MM.1S (cell line): ENCODE data around the gene FOXN3.

ENCODE experiments used
- DNase-seq: peaks from one replicate; pipeline ENCODE4 v3.0.0-alpha.2; 2015
- H2AFZ ChIP-seq: fragments of 300-600 bp; sonication (generic); 2 replicates; pipeline ENCODE4 v1.6.0; 2016; ENCODE audit warnings: antibody characterized with exemption, low read length
- H3F3A ChIP-seq: fragments of 300-600 bp; sonication (generic); 2 replicates; pipeline ENCODE4 v1.6.1; 2016; ENCODE audit warnings: mild to moderate bottlenecking, antibody characterized with exemption, low read length, moderate library complexity, mixed read lengths; ENCODE audit not compliant: insufficient read depth
- H3K27ac ChIP-seq: fragments of 300-600 bp; sonication (generic); 2 replicates; pipeline ENCODE4 v1.5.1; 2016; ENCODE audit warnings: mild to moderate bottlenecking, low read length
- H3K27me3 ChIP-seq: fragments of 300-600 bp; sonication (generic); replicated peaks from 2 replicates; pipeline ENCODE4 v1.6.0; 2016; ENCODE audit warnings: low read length; ENCODE audit not compliant: insufficient read depth
- H3K36me3 ChIP-seq: fragments of 300-600 bp; sonication (generic); replicated peaks from 2 replicates; pipeline ENCODE4 v1.6.1; 2016; ENCODE audit warnings: mild to moderate bottlenecking, low read length, mixed read lengths; ENCODE audit not compliant: insufficient read depth
- H3K4me1 ChIP-seq: fragments of 300-600 bp; sonication (generic); 2 replicates; pipeline ENCODE4 v1.6.1; 2016; ENCODE audit warnings: low read length, mixed read lengths
- H3K4me2 ChIP-seq: fragments of 300-600 bp; sonication (generic); 2 replicates; pipeline ENCODE4 v1.6.0; 2016; ENCODE audit warnings: low read depth, low read length
- H3K4me3 ChIP-seq: fragments of 300-600 bp; sonication (generic); 2 replicates; pipeline ENCODE4 v1.5.1; 2016; ENCODE audit warnings: low read length, mixed read lengths
- H3K79me2 ChIP-seq: fragments of 300-600 bp; sonication (generic); 2 replicates; pipeline ENCODE4 v1.6.1; 2016; ENCODE audit warnings: mixed run types, low read length, mixed read lengths
- H3K9ac ChIP-seq: fragments of 300-600 bp; sonication (generic); 2 replicates; pipeline ENCODE4 v1.6.1; 2016; ENCODE audit warnings: low read length, mixed read lengths
- H3K9me2 ChIP-seq: fragments of 300-600 bp; sonication (generic); replicated peaks from 2 replicates; pipeline ENCODE4 v1.6.1; 2016; ENCODE audit warnings: mild to moderate bottlenecking, low read length, mixed read lengths; ENCODE audit not compliant: insufficient read depth
- H3K9me3 ChIP-seq: fragments of 300-600 bp; sonication (generic); replicated peaks from 2 replicates; pipeline ENCODE4 v1.6.1; 2016; ENCODE audit warnings: mild to moderate bottlenecking, low read length, mixed read lengths; ENCODE audit not compliant: insufficient read depth
- H4K20me1 ChIP-seq: fragments of 300-600 bp; sonication (generic); 2 replicates; pipeline ENCODE4 v1.6.1; 2016; ENCODE audit warnings: mild to moderate bottlenecking, low read length, moderate library complexity, mixed read lengths; ENCODE audit not compliant: insufficient read depth
- EZH2 ChIP-seq: fragments of 300-600 bp; sonication (generic); optimal IDR thresholded peaks from 2 replicates; pipeline ENCODE3; 2017; ENCODE audit warnings: low read depth, mild to moderate bottlenecking, antibody characterized with exemption, low read length, mixed read lengths
- EZH2phosphoT487 ChIP-seq: fragments of 300-600 bp; sonication (generic); IDR thresholded peaks from 2 replicates; pipeline ENCODE4 v1.6.1; 2018; ENCODE audit warnings: antibody characterized with exemption, low read length
- TF ChIP-seq, protein P1 (sequence below): fragments of 300-600 bp; sonication (generic); IDR thresholded peaks from 2 replicates; pipeline ENCODE4 v1.5.1; 2016; ENCODE audit warnings: antibody characterized with exemption, low read length, mixed read lengths

The FOXN3 gene

DNA sequence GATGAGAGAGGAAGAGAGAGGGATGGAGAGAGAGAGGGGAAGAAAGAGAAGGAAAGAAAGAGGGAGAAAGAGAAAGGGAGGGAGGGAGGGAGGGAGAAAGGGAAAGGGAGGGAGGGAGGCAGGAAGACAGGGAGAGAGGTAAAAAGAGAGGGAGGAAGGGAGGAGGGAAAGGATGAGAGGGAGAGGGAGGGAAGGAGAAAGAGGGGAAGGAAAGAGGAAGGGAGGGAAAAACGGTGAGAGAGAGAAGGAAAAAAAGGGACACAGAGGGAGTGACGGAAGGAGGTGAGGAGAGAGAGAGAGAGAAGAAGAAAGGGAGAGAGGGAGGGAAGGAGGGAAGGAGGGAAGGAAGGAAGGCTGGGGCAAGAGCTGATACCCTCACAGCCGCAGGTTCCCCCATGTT is 56.8 kb downstream of the FOXN3 start:
- H3K4me1 ChIP-seq: no peaks in the 10 kb centered on the region
- no peaks in the 10 kb centered on the region for H3K9me2 ChIP-seq
- H3K4me2 ChIP-seq: no peak overlapping the region
- no peak for DNase-seq
- no peaks in the 10 kb centered on the region for H4K20me1 ChIP-seq
- TF ChIP-seq EZH2phosphoT487 (no peak), EZH2 (no peak)
- TF ChIP-seq, protein P1, sequence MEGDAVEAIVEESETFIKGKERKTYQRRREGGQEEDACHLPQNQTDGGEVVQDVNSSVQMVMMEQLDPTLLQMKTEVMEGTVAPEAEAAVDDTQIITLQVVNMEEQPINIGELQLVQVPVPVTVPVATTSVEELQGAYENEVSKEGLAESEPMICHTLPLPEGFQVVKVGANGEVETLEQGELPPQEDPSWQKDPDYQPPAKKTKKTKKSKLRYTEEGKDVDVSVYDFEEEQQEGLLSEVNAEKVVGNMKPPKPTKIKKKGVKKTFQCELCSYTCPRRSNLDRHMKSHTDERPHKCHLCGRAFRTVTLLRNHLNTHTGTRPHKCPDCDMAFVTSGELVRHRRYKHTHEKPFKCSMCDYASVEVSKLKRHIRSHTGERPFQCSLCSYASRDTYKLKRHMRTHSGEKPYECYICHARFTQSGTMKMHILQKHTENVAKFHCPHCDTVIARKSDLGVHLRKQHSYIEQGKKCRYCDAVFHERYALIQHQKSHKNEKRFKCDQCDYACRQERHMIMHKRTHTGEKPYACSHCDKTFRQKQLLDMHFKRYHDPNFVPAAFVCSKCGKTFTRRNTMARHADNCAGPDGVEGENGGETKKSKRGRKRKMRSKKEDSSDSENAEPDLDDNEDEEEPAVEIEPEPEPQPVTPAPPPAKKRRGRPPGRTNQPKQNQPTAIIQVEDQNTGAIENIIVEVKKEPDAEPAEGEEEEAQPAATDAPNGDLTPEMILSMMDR: no peak
- H3K36me3 ChIP-seq: no peaks in the 10 kb centered on the region
- H3K4me3 ChIP-seq: no peak overlapping the region
- no peaks in the 10 kb centered on the region for H3K27me3 ChIP-seq
- H3K9ac ChIP-seq: no peak overlapping the region
- no peaks in the 10 kb centered on the region; the same call in 1 of the 2 replicates for H3F3A ChIP-seq
- H3K79me2 ChIP-seq: peaks cover 34% of the 10 kb centered on the region
- H3K27ac ChIP-seq: no peak overlapping the region
- no peaks in the 10 kb centered on the region for H3K9me3 ChIP-seq
- H2AFZ ChIP-seq: no peak overlapping the region

DNA sequence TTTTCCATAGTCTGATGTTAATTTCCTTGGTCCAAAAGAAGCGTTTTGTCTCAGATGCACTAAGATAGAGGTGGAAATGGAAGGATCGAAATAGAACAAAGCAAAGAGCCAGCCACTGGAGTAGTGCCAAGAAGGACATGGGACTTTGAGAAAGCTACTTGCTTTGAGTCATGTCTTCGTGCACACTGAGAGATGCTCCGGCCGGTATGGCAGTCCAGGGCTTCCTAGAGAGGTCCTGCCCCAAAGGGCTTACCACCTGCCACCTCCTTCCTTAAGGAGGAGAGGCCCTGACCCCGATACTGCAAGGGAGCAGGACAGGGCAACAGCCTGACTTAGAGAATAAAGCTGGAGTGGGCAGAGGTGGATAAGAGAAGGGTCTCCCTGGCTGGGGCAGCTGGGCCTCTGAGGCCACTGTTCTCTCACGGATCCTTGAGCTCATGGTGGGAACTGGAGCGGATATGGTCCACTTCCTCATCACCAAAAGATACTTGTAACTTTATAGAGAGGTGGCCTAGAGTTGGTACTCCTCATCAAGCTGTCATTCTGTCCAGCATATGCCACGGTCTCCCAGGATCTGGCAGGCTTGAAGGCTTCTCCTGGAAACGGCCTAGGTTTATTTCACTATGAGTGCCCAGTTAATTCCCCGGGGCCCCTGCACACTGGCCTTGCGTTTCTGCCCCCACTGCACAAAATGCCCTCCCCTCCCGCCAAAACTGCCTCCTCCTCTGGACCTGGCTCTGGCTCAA is 57.4 kb downstream of the FOXN3 start:
- Histone ChIP-seq H3K27ac (no peak overlapping the region), H3K4me2 (no peak overlapping the region), H3K9ac (no peak overlapping the region), H3K36me3 (no peaks in the 10 kb centered on the region), H3F3A (no peaks in the 10 kb centered on the region), H2AFZ (no peak overlapping the region), H3K27me3 (no peaks in the 10 kb centered on the region), H3K79me2 (peaks cover 32% of the 10 kb centered on the region), H3K9me3 (no peaks in the 10 kb centered on the region), H3K9me2 (no peaks in the 10 kb centered on the region), H4K20me1 (no peaks in the 10 kb centered on the region), H3K4me1 (no peaks in the 10 kb centered on the region), H3K4me3 (no peak overlapping the region)
- TF ChIP-seq EZH2phosphoT487 (no peak), EZH2 (no peak)
- TF ChIP-seq, protein P1: no peak
- no peak for DNase-seq

- H3K9me3 ChIP-seq: no peaks in the 10 kb centered on the region
- peaks cover 22% of the 10 kb centered on the region for H3K79me2 ChIP-seq
- DNase-seq: no peak
- no peaks in the 10 kb centered on the region for H3K27me3 ChIP-seq
- no peaks in the 10 kb centered on the region for H3F3A ChIP-seq
- TF ChIP-seq EZH2phosphoT487 (no peak), EZH2 (no peak)
- TF ChIP-seq, protein P1: no peak
- H3K4me2 ChIP-seq: no peak overlapping the region
- H3K9ac ChIP-seq: no peak overlapping the region
- H3K4me1 ChIP-seq: no peaks in the 10 kb centered on the region
- no peaks in the 10 kb centered on the region for H3K9me2 ChIP-seq
- no peak overlapping the region for H3K27ac ChIP-seq
- H2AFZ ChIP-seq: no peak overlapping the region
- H3K4me3 ChIP-seq: no peak overlapping the region
- no peaks in the 10 kb centered on the region for H4K20me1 ChIP-seq
- no peaks in the 10 kb centered on the region for H3K36me3 ChIP-seq
Measured at GRCh38 chr14:89357655-89358297, 59.3 kb downstream of the FOXN3 start.
